Endothelial cell of umbilical vein (primary cell): ENCODE results near the gene SLC25A23. TPM values are rescaled to one million over a fixed set of nuclear protein-coding genes. Genes with fewer than 3 reads are reported as not detected.

Experiments
- BruUV-seq: library from RNA; stranded (reverse); fragments of 400-500 nt; replicated peaks from 2 replicates; lab custom pipeline; 2021; lab: Mats Ljungman, UMichigan
- CTCF ChIA-PET: fragments of 300-600, 350-600 bp; sonication (Branson Sonifier 250); formaldehyde crosslinking; loops from one replicate; lab custom pipeline; 2021; ENCODE audit warnings: antibody characterized with exemption, inconsistent platforms; lab: Charles Lee
- POLR2A ChIA-PET: fragments of 300-600, 350-600 bp; sonication (Branson Sonifier 250); formaldehyde crosslinking; loops from one replicate; lab custom pipeline; 2021; ENCODE audit warnings: antibody characterized with exemption, inconsistent platforms; lab: Charles Lee
- DNase-seq: peaks from one replicate; pipeline ENCODE4 v3.0.0-alpha.2; 2011; ENCODE audit warnings: low read depth, low spot score
- FAIRE-seq: peaks from 2 replicates; lab custom pipeline; 2011; peaks lifted over from hg19 to GRCh38; lab: Jason Lieb, UNC
- H2AFZ ChIP-seq: 2 replicates; pipeline ENCODE4 v1.6.0; 2012; ENCODE audit warnings: low read depth, low read length, control low read depth, inconsistent platforms
- H3K27ac ChIP-seq: 2 replicates; pipeline ENCODE4 v1.5.1; 2011; ENCODE audit warnings: low read depth, mild to moderate bottlenecking, control low read depth, low read length, moderate library complexity; ENCODE audit not compliant: insufficient read depth
- H3K27me3 ChIP-seq, 2 experiments: 2 replicates each; pipeline versions ENCODE4 v1.6.0 to v1.6.1; 2011; ENCODE audit warnings: low read length in 2 of 2, mixed read lengths in 1 of 2; ENCODE audit not compliant: control insufficient read depth in 2 of 2, insufficient read depth in 2 of 2
- H3K36me3 ChIP-seq, 2 experiments: 2 replicates in 1 of 2; 3 replicates in 1 of 2; pipeline ENCODE4 v1.5.1; 2011; ENCODE audit warnings: low read length in 2 of 2, mild to moderate bottlenecking in 1 of 2, moderate library complexity in 1 of 2; ENCODE audit not compliant: control insufficient read depth in 2 of 2, insufficient read depth in 2 of 2; ENCODE audit errors: extremely low read depth in 1 of 2
- H3K4me1 ChIP-seq: 3 replicates; pipeline ENCODE4 v1.5.1; 2011; ENCODE audit warnings: mild to moderate bottlenecking, low read length; ENCODE audit not compliant: control insufficient read depth, insufficient read depth; ENCODE audit errors: extremely low read depth
- H3K4me2 ChIP-seq: 2 replicates; pipeline ENCODE4 v1.6.1; 2011; ENCODE audit warnings: low read length, control low read depth, mixed read lengths; ENCODE audit not compliant: insufficient read depth
- H3K4me3 ChIP-seq, 3 experiments: fragments of 200-600 bp in 1 of 3; sonication (generic), shearing (Covaris generic) in 1 of 3; replicated peaks in 1 of 3; 2 replicates each; pipeline ENCODE4 v1.5.1; 2011 to 2016; ENCODE audit warnings: control low read depth in 3 of 3, low read length in 3 of 3, mild to moderate bottlenecking in 2 of 3, inconsistent platforms in 1 of 3, low read depth in 1 of 3, moderate library complexity in 1 of 3; ENCODE audit not compliant: insufficient read depth in 1 of 3
- H3K79me2 ChIP-seq: 2 replicates; pipeline ENCODE4 v1.6.0; 2012; ENCODE audit warnings: low read length, inconsistent platforms; ENCODE audit not compliant: control insufficient read depth, insufficient read depth
- H3K9ac ChIP-seq: replicated peaks from 2 replicates; pipeline ENCODE3; 2011; ENCODE audit warnings: low read length, control low read depth; ENCODE audit not compliant: insufficient read depth; ENCODE audit errors: extremely low read depth
- H3K9me1 ChIP-seq: replicated peaks from 3 replicates; pipeline ENCODE4 v1.6.0; 2011; ENCODE audit warnings: mild to moderate bottlenecking, low read length; ENCODE audit not compliant: control insufficient read depth, insufficient read depth; ENCODE audit errors: extremely low read depth
- H3K9me3 ChIP-seq: replicated peaks from 2 replicates; pipeline ENCODE4 v1.5.1; 2012; ENCODE audit warnings: low read length, inconsistent platforms; ENCODE audit not compliant: control insufficient read depth, insufficient read depth
- H4K20me1 ChIP-seq: replicated peaks from 2 replicates; pipeline ENCODE3; 2011; ENCODE audit warnings: mild to moderate bottlenecking, low read length; ENCODE audit not compliant: control insufficient read depth, insufficient read depth; ENCODE audit errors: extremely low read depth
- CTCF ChIP-seq, 2 donors: IDR thresholded peaks; 1 replicate in 1 of 2; 2 replicates in 1 of 2; pipeline ENCODE4 v1.5.1; 2011; ENCODE audit warnings: low read length in 2 of 2, mild to moderate bottlenecking in 2 of 2, moderate library complexity in 2 of 2, control low read depth in 1 of 2, inconsistent platforms in 1 of 2, low read depth in 1 of 2; ENCODE audit not compliant: insufficient read depth in 1 of 2; ENCODE audit errors: extremely low read depth in 1 of 2
- EZH2 ChIP-seq: IDR thresholded peaks from 2 replicates; pipeline ENCODE4 v1.6.1; 2012; ENCODE audit warnings: borderline replicate concordance, low read depth, mild to moderate bottlenecking, moderate library complexity, low read length, inconsistent platforms; ENCODE audit not compliant: severe bottlenecking
- GATA2 ChIP-seq: IDR thresholded peaks from 2 replicates; pipeline ENCODE4 v1.7.0; 2011; ENCODE audit warnings: low read depth, mild to moderate bottlenecking, moderate library complexity, mixed read lengths, low read length; ENCODE audit not compliant: insufficient read length, insufficient read depth
- JUN ChIP-seq: IDR thresholded peaks from 2 replicates; pipeline ENCODE4 v1.6.1; 2011; ENCODE audit warnings: borderline replicate concordance, low read depth; ENCODE audit not compliant: insufficient read length, insufficient read depth
- MAX ChIP-seq: IDR thresholded peaks from 2 replicates; pipeline ENCODE4 v1.6.1; 2011; ENCODE audit not compliant: insufficient read depth, insufficient read length
- MYC ChIP-seq: IDR thresholded peaks from one replicate; pipeline ENCODE4 v1.6.1; 2011; ENCODE audit warnings: mild to moderate bottlenecking, low read depth, low read length
- POLR2A ChIP-seq: IDR thresholded peaks from 2 replicates; pipeline ENCODE4 v1.6.1; 2012; ENCODE audit warnings: low read depth, mild to moderate bottlenecking, control low read depth, low read length
- POLR2AphosphoS5 ChIP-seq: IDR thresholded peaks from 2 replicates; pipeline ENCODE4 v1.6.1; 2012; ENCODE audit warnings: low read depth, mild to moderate bottlenecking, control low read depth, low read length, moderate library complexity; ENCODE audit not compliant: insufficient read depth
- dilution Hi-C: fragments of 300-500 bp; cut with MboI; formaldehyde crosslinking; loops from one replicate; pipeline ENCODE4 v1.15.0; 2019; ENCODE audit warnings: low sequenced_read_pairs; ENCODE audit not compliant: extremely low pct_ligation_motif_present
- intact Hi-C: fragments of 100-400 bp; cut with micrococcal nuclease; formaldehyde crosslinking; loops from one replicate; pipeline ENCODE4 v1.10.0; 2022
- polyA plus RNA-seq, 4 experiments: library from polyadenylated mRNA; depleted of rRNA in 3 of 4; stranded (reverse) in 3 of 4; unstranded in 1 of 4; fragments of >200 nt; gene quantifications; 2 replicates each; pipeline versions ENCODE4 v1.2.1 to v1.2.3, GENCODE V29; 2011 to 2012; ENCODE audit warnings: missing spikeins in 1 of 4
- total RNA-seq: library from RNA; stranded (reverse); gene quantifications from 2 replicates; pipeline ENCODE4 v1.2.3, GENCODE V29; 2021

SLC25A23 gene
- total and polyA plus RNA-seq, 2 donors (not counting 3 experiments of a cell fraction or from before 2014, with no cell fraction given) = 12.8 to 33.5 TPM

DNA sequence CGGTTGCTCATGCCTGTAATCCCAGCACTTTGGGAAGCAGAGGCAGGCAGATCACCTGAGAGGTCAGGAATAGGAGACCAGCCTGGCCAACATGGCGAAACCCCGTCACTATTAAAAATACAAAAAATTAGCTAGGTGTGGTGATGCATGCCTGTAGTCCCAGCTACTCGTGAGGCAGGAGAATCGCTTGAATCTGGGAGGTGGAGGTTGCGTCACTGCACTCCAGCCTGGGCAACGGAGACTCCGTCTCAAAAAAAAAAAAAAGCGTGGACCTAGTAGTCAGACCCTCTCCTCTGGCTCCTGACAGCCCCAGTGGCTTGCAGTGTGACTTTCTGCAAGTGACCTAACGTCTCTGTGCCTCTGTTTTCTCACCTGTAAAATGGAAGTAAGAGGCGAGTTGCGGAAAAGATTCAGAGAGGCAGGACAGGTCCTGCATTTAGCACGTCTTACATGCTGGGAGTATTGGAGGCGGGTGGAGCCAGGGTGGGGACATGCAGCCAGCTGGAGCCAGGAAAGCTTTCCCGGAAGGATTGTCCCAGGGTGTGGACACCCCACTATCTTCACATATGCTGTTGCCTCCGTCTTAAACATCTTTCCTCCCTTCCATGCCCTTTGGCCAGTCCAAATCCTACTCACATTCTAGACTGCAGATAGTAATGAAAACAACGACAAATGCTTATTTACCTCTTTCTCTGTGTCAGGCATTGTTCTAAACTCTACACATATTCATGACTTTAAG lies 39.6 kb upstream of the SLC25A23 start:
- DNase-seq (no peak), FAIRE-seq (no peak)
- dilution Hi-C loops (no loop called here), intact Hi-C loops (no loop called here)
- Histone ChIP-seq H3K36me3 (no peaks in the 10 kb centered on the region), H3K4me1 (no peaks in the 10 kb centered on the region), H4K20me1 (no peaks in the 10 kb centered on the region), H3K27me3 (peaks cover 16 to 24% of the 10 kb centered on the region in 2 experiments), H3K9ac (no peak overlapping the region), H2AFZ (no peak overlapping the region), H3K9me3 (no peaks in the 10 kb centered on the region), H3K27ac (no peak overlapping the region), H3K79me2 (no peaks in the 10 kb centered on the region), H3K4me2 (no peak overlapping the region), H3K4me3 (no peak overlapping the region), H3K9me1 (no peaks in the 10 kb centered on the region)
- ChIA-PET POLR2A (no interaction called here), CTCF (interaction anchor here (0.9 to 1.1 kb wide), 2 partner anchors 16 to 134 kb away, joined by 3 to 4 read pairs; no protein-coding TSS in a partner anchor)
- TF ChIP-seq POLR2AphosphoS5 (no peak), GATA2 (no peak), MAX (no peak), MYC (no peak), POLR2A (no peak), JUN (no peak), CTCF (IDR thresholded peaks at IDR 0.05; ENCODE audit: extremely low read depth in 1 of 2, insufficient read depth in 1 of 2, low read depth in 1 of 2, low read length in 2 of 2) (no peak), EZH2 (no peak)
- BruUV-seq = no TSS peak
